MCF 10A (cell line): ENCODE measurements around the gene PHF13. TPM values are rescaled to one million over a fixed set of nuclear protein-coding genes. Genes with fewer than 3 reads are reported as not detected.
"Not testable (repeated sequence)": the region's sequence is repeated elsewhere in the genome, so short reads cannot be mapped to it uniquely, and the experiment has no call there.

ENCODE experiments used
- BruUV-seq: library from RNA; stranded (reverse); fragments of 400-500 nt; replicated peaks from 2 replicates; lab custom pipeline; 2021; lab: Mats Ljungman, UMichigan
- CTCF ChIA-PET: fragments of 300-600 bp; sonication (Branson Sonifier 250); formaldehyde crosslinking; extraction: SDS; loops from one replicate; lab custom pipeline; 2021; ENCODE audit warnings: antibody characterized with exemption, inconsistent platforms; lab: Yijun Ruan, JAX
- POLR2A ChIA-PET: fragments of 300-600, 350-650 bp; sonication (Branson Sonifier 250); formaldehyde crosslinking; extraction: SDS; loops from one replicate; lab custom pipeline; 2020; ENCODE audit warnings: antibody characterized with exemption, inconsistent platforms; lab: Yijun Ruan, JAX
- DNase-seq: peaks from one replicate; pipeline ENCODE4 v3.0.0-alpha.2; 2018; ENCODE audit not compliant: unreplicated experiment
- H3K27ac Mint-ChIP-seq: one replicate; pipeline ENCODE4 v1.8.0; 2022; ENCODE audit warnings: mild to moderate bottlenecking, low read depth, mixed read lengths; ENCODE audit not compliant: unreplicated experiment
- H3K27me3 Mint-ChIP-seq: one replicate; pipeline ENCODE4 v1.8.0; 2022; ENCODE audit warnings: mixed read lengths; ENCODE audit not compliant: insufficient read depth, unreplicated experiment
- H3K36me3 Mint-ChIP-seq: one replicate; pipeline ENCODE4 v1.8.0; 2022; ENCODE audit warnings: mild to moderate bottlenecking, moderate library complexity, mixed read lengths; ENCODE audit not compliant: insufficient read depth, unreplicated experiment
- H3K4me1 Mint-ChIP-seq: one replicate; pipeline ENCODE4 v1.8.0; 2022; ENCODE audit warnings: mixed read lengths; ENCODE audit not compliant: insufficient read depth, unreplicated experiment
- H3K4me3 Mint-ChIP-seq: one replicate; pipeline ENCODE4 v1.8.0; 2022; ENCODE audit warnings: mild to moderate bottlenecking, moderate library complexity, mixed read lengths; ENCODE audit not compliant: unreplicated experiment
- H3K9me3 Mint-ChIP-seq: one replicate; pipeline ENCODE4 v1.8.0; 2022; ENCODE audit warnings: mixed read lengths; ENCODE audit not compliant: unreplicated experiment
- intact Hi-C: fragments of 100-400 bp; cut with micrococcal nuclease; formaldehyde crosslinking; loops from 2 replicates; pipeline ENCODE4 v1.14.1; 2022
- total RNA-seq: library from RNA; stranded (reverse); gene quantifications from 2 replicates; pipeline ENCODE4 v1.2.3, GENCODE V29; 2022
- TF ChIP-seq, protein P1 (sequence below): fragments of 200-600 bp; IDR thresholded peaks from one replicate; pipeline ENCODE4 v1.8.0; 2022; ENCODE audit warnings: antibody characterized with exemption, mild to moderate bottlenecking; ENCODE audit not compliant: unreplicated experiment

PHF13 gene
- total RNA-seq, 1 experiment from 2014 or later = 10.3 TPM

DNA sequence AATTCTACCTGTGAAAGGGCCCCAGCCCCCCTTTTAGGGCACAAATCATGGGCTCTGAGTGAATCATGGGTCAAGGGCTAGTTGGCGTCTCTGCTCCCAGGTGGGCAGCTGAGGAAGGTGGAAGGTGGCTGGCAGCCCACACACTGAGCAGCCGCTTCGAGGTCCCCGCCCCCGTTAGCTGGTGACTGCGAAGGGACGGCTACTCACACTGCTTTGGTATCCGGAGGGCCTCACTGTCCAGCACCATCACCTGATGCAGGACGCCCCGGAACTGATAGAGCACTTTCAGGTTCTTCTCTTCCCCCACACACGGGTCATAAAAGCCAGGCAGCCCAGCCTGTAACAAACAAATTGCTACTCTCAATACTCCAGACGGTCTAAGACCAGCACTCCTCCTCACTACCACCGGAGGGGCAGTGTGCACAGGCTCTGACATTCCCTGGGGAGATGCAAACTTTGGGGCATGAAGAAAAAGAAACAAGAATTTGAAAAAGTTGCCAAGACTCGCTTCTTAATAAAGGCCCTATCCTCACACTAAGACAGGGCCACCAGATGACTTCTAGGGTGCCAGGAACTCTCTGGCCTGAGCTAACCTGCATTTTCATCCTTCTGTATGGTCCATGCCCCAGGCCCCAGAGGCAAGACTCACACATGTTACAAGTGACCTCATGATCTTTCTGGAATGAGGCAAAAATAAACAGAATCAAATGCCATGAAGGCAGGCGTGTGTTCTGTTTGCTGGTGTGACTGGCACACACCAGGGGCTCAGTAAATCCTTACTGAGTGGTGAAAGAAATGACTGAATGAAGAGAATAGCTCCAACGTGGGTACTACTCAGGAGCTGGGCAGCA is 22.6 kb downstream of the PHF13 start:
- Mint-ChIP-seq H3K27me3 (no peaks in the 10 kb centered on the region), H3K9me3 (no peaks in the 10 kb centered on the region), H3K4me1 (no peaks in the 10 kb centered on the region), H3K27ac (no peak overlapping the region), H3K4me3 (no peak overlapping the region), H3K36me3 (peaks cover 92% of the 10 kb centered on the region)
- TF ChIP-seq, protein P1, sequence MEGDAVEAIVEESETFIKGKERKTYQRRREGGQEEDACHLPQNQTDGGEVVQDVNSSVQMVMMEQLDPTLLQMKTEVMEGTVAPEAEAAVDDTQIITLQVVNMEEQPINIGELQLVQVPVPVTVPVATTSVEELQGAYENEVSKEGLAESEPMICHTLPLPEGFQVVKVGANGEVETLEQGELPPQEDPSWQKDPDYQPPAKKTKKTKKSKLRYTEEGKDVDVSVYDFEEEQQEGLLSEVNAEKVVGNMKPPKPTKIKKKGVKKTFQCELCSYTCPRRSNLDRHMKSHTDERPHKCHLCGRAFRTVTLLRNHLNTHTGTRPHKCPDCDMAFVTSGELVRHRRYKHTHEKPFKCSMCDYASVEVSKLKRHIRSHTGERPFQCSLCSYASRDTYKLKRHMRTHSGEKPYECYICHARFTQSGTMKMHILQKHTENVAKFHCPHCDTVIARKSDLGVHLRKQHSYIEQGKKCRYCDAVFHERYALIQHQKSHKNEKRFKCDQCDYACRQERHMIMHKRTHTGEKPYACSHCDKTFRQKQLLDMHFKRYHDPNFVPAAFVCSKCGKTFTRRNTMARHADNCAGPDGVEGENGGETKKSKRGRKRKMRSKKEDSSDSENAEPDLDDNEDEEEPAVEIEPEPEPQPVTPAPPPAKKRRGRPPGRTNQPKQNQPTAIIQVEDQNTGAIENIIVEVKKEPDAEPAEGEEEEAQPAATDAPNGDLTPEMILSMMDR = no peak
- ChIA-PET POLR2A (interaction anchor here (1.0 to 2.2 kb wide), 3 partner anchors 10 to 36 kb away, joined by 3 to 5 read pairs (median 3); no protein-coding TSS in a partner anchor), CTCF (interaction anchor here (0.5 to 1.8 kb wide), 2 partner anchors 10 to 20 kb away, joined by 3 to 12 read pairs; no protein-coding TSS in a partner anchor)
- intact Hi-C loops = no loop called here
- BruUV-seq = no TSS peak
- no peak for DNase-seq

DNA sequence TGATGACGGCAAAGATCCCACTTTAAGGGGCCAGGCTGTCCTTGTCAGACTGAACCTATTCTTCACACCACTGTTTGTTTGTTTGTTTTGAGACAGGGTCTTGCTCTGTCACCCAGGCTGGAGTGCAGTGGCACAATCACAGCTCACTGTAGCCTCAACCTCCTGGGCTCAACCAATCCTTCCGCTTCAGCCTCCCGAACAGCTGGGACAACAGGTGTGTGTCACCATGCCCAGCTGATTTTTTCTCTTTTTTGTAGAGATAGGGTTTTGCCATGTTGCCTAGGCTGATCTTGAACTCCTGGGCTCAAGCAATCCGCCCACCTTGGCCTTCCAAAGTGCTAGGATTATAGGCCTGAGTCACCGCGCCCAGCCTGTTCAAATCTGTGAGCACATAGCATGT is 23.2 kb downstream of the PHF13 start:
- POLR2A ChIA-PET = interaction anchor here (1.0 to 1.4 kb wide), 2 partner anchors 10 to 11 kb away, joined by 3 read pairs; no protein-coding TSS in a partner anchor
- H3K27ac Mint-ChIP-seq, H3K27me3 Mint-ChIP-seq, intact Hi-C loops, BruUV-seq, DNase-seq, H3K9me3 Mint-ChIP-seq, H3K4me1 Mint-ChIP-seq, H3K4me3 Mint-ChIP-seq: not testable (repeated sequence)
- CTCF ChIA-PET = interaction anchor here (0.5 to 1.8 kb wide), 3 partner anchors 9 to 85 kb away, joined by 3 to 12 read pairs (median 3); no protein-coding TSS in a partner anchor
- H3K36me3 Mint-ChIP-seq = peaks cover 93% of the 10 kb centered on the region

DNA sequence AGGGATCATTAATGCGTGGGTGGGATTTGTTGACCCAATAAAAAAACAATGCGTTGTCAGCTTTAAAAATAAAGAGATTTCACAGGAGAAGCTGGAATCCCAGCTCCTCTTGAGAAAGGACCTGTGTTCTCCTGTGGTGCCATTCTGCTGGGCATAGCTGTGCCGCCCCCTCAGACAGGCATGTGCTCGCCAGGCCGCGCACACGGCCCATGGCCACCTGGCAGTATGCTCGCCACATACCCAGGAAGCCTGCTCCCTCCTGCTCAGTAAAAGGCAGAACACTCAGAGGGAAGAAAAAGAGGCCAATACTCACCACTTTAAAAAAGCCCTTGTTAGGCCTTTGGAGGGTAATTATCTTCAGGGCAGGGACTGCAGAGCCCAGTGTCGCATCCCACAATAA is 24.2 kb downstream of the PHF13 start:
- H3K4me3 Mint-ChIP-seq = no peak overlapping the region
- no peaks in the 10 kb centered on the region for H3K9me3 Mint-ChIP-seq
- ChIA-PET POLR2A (no interaction called here), CTCF (interaction anchor here (0.6 to 1.8 kb wide), 3 partner anchors 8 to 37 kb away, joined by 3 to 12 read pairs (median 4); no protein-coding TSS in a partner anchor)
- no peaks in the 10 kb centered on the region for H3K4me1 Mint-ChIP-seq
- H3K36me3 Mint-ChIP-seq = peaks cover 95% of the 10 kb centered on the region
- no peak overlapping the region for H3K27ac Mint-ChIP-seq
- DNase-seq = no peak
- H3K27me3 Mint-ChIP-seq = no peaks in the 10 kb centered on the region
- BruUV-seq = no TSS peak
- TF ChIP-seq, protein P1 = no peak
- intact Hi-C loops = no loop called here

DNA sequence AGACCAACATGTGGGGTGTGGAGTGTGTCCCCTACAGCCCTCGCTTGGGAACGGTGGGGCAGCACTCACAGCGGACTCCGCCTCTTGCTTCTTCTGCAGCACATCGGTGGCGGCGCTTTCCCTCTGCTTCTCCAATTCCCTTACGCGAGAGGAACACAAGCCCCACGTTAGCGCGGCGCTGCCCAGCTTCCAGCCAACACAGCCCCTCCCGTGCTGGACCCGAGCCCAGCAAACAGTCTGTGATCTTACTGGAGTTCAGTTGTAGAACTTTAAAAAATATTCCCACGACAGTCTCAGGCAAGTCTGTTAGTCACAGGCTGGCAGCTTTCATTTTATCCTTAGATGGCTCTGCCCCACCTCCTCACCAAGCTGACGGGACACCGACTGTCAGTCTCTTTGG is 24.7 kb downstream of the PHF13 start:
- Mint-ChIP-seq H3K4me1 (no peaks in the 10 kb centered on the region), H3K4me3 (no peak overlapping the region), H3K27me3 (no peaks in the 10 kb centered on the region), H3K36me3 (peaks cover 100% of the 10 kb centered on the region), H3K9me3 (no peaks in the 10 kb centered on the region), H3K27ac (no peak overlapping the region)
- BruUV-seq = no TSS peak
- POLR2A ChIA-PET = no interaction called here
- CTCF ChIA-PET = interaction anchor here (0.8 kb wide), 1 partner anchor 9 kb away, joined by 4 read pairs; no protein-coding TSS in a partner anchor
- intact Hi-C loops = no loop called here
- TF ChIP-seq, protein P1 = no peak
- DNase-seq = no peak

DNA sequence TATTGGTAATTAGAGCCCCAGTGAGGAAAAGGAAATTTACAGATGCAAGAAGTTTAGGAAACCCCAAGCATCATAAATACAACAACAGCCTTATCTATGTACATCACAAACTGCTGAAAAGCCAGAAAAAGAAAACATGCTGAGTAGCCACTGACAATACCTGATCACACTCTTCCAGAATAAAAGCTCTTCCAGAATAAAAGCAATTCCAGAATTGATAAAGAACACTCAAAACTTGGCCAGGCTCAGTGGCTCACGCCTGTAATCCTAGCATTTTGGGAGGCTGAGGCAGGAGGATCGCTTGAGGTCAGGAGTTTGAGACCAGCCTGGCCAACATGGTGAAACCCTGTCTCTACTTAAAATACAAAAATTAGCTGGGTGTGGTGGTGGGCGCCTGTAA is 27.3 kb downstream of the PHF13 start:
- peaks cover 93% of the 10 kb centered on the region for H3K36me3 Mint-ChIP-seq
- intact Hi-C loops = loop anchor here (10.0 kb wide), 1 partner anchor 156 kb away; no protein-coding TSS in a partner anchor
- H3K27me3 Mint-ChIP-seq, H3K27ac Mint-ChIP-seq, H3K4me3 Mint-ChIP-seq, DNase-seq, H3K4me1 Mint-ChIP-seq, H3K9me3 Mint-ChIP-seq, BruUV-seq: not testable (repeated sequence)
- ChIA-PET POLR2A (interaction anchor here (0.6 to 1.1 kb wide), 3 partner anchors 41 to 63 kb away, joined by 3 to 4 read pairs (median 4); no protein-coding TSS in a partner anchor), CTCF (interaction anchor here (0.6 to 1.4 kb wide), 4 partner anchors 11 to 41 kb away, joined by 3 to 4 read pairs (median 3); no protein-coding TSS in a partner anchor)
